GM13976 (cell line): ENCODE data around the gene CAPN5.

Source experiments
- DNase-seq: peaks from one replicate; pipeline ENCODE4 v3.0.0; 2012; ENCODE audit warnings: low spot score
- in situ Hi-C: fragments of 300-500 bp; cut with MboI; formaldehyde crosslinking; loops from one replicate; pipeline ENCODE4 v1.12.0; 2022; ENCODE audit warnings: low sequenced_read_pairs, mixed read lengths, inconsistent platforms; ENCODE audit not compliant: unreplicated experiment
- TF ChIP-seq, protein P1 (sequence below): IDR thresholded peaks from 2 replicates; pipeline ENCODE4 v1.5.1; 2012; ENCODE audit warnings: borderline replicate concordance, mild to moderate bottlenecking; ENCODE audit not compliant: insufficient read depth; ENCODE audit errors: extremely low read depth, missing control alignments, control extremely low read depth

The CAPN5 gene

DNA sequence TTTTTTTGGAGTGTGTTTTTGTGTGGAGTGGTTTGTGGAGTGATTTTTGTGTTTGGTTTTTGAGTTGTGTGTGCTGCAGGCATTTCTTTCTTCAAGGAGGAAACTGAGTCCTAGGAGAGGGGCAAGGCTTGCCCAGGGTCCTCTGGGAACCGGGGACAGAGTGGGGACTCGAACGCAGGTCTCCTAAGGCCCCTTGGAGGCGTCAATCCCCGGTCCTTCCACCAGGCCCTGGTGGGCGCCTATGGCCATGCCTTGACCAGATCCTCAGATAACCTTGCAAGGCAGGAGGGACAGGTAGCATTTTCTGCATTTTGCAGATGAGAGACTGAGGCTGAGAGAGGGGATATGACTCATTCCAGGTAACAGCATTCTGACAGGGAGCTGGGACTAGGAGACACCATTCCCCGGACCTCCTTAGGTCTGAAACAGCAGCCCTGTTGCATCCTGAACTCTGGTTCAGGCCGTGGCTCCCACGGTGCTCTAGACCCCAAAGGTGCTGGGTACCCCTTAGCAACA lies 100.4 kb downstream of the CAPN5 start:
- in situ Hi-C loops, result no loop called here
- DNase-seq, result no peak
- TF ChIP-seq, protein P1, sequence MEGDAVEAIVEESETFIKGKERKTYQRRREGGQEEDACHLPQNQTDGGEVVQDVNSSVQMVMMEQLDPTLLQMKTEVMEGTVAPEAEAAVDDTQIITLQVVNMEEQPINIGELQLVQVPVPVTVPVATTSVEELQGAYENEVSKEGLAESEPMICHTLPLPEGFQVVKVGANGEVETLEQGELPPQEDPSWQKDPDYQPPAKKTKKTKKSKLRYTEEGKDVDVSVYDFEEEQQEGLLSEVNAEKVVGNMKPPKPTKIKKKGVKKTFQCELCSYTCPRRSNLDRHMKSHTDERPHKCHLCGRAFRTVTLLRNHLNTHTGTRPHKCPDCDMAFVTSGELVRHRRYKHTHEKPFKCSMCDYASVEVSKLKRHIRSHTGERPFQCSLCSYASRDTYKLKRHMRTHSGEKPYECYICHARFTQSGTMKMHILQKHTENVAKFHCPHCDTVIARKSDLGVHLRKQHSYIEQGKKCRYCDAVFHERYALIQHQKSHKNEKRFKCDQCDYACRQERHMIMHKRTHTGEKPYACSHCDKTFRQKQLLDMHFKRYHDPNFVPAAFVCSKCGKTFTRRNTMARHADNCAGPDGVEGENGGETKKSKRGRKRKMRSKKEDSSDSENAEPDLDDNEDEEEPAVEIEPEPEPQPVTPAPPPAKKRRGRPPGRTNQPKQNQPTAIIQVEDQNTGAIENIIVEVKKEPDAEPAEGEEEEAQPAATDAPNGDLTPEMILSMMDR, result no peak

DNA sequence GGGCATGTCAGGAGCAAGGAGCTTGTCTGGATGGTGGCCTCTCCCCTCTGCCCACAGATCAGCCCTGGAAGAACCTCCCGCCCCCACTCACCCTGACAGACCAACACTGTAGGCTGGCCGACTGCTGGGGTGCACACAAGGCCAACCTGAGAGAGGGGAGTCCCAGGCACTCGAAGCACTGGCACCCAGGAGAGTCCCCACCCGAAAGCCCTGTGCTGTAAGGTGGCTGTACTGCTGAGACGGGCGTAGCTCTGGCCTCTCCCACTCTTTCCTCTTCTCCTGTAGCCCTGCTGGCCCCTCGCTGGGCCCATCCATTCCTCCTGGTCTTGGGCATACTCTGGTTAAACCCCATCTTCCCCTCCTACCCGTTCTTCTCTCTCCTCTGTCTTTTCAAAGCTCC lies 101.0 kb downstream of the CAPN5 start:
- in situ Hi-C loops, result no loop called here
- DNase-seq, result no peak
- TF ChIP-seq, protein P1, result no peak

DNA sequence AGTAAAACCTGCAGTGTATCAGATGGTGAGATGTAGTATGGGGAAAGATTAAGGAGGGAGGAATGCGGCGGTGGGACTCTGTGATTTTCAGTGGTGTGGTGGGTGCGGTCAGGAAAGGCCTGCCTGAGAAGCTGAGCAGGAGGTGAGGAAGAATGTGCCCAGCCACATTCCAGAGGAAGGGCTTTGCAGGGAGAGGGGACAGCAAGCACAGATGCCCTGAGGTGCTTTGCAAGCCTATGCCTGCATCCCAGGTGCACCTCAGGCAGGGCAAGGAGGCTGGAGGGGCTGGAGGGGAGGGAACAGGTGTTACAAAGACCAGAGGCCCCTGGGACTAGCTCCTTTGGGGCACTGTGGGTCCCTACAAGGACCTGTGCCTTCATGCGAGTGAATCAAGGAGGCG lies 103.3 kb downstream of the CAPN5 start:
- in situ Hi-C loops, result no loop called here
- no peak for DNase-seq
- TF ChIP-seq, protein P1, result no peak

DNA sequence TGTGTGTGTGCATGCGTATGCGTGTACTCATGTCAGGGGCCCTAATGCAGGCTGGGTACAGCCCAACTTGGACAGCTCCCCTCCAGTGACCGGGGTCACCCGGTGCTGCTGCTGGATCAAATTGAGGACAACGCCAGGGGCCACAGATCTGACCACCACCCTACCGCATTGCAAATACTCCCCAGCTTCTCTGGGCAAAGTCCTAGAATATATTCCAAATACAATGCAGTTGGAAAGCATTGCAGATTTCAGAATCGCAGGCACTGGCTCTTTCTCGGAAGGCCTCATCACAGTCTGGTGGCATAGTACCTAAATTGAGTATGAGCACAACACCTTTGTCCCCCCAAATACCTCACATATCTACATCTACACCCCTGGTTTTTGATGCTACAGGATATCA lies 104.5 kb downstream of the CAPN5 start:
- in situ Hi-C loops, result no loop called here
- TF ChIP-seq, protein P1, result no peak
- DNase-seq, result no peak

DNA sequence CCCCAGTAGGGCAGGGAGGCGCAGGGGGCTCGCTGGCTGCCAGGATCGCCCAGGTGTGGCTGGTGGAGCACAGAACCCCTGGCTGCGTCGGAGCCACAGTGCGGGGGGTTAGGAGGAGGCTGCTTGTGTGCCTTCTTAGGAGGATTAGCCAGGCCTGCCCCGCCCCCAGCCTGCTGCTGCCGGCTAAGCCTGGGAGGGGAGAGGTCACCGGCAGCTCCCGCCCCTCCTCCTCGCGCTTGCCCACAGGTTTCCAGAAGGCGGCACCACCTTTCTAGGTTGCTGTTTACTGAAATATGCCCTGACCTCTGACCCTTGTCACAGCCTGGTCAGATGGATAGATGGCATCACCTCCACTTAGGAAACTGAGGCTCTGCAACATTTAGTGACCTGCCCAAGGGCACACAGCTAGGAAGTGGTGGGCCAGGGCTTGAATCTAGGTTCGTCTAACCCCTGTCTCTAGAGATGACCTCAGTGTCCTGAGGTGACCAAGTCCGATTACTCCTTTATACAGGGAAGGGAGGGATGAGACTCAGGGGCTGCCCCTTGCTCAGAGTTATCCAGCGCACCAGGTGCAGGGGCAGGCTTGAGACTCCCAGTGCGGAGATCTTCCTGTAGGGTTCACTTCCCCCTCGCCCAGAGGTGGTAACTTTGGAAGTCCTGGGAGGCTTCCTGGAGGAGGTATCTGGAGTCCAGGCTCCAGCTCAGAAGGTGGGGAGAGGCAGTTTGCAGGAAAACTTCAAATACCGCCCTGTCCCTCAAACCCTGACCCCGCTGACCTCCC lies 105.3 kb downstream of the CAPN5 start:
- in situ Hi-C loops, result no loop called here
- TF ChIP-seq, protein P1, result no peak
- no peak for DNase-seq

DNA sequence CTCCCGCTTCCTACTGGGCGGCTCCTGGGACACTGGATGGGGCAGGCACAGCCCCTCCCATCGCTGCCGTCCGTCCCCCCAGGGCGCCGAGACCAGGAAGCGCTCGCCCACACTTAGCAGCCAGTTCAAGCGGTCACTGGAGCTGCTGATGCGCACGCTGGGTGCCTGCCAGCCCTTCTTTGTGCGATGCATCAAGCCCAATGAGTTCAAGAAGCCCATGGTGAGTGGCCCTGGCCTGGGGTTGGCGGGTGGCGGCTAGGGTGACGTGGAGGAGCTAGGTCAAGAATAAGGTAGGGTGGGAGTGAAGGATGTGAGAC lies 105.9 kb downstream of the CAPN5 start:
- TF ChIP-seq, protein P1, result no peak
- DNase-seq, result no peak
- in situ Hi-C loops, result no loop called here
